Measurements from ENCODE around the gene SCAP.

The SCAP gene

DNA sequence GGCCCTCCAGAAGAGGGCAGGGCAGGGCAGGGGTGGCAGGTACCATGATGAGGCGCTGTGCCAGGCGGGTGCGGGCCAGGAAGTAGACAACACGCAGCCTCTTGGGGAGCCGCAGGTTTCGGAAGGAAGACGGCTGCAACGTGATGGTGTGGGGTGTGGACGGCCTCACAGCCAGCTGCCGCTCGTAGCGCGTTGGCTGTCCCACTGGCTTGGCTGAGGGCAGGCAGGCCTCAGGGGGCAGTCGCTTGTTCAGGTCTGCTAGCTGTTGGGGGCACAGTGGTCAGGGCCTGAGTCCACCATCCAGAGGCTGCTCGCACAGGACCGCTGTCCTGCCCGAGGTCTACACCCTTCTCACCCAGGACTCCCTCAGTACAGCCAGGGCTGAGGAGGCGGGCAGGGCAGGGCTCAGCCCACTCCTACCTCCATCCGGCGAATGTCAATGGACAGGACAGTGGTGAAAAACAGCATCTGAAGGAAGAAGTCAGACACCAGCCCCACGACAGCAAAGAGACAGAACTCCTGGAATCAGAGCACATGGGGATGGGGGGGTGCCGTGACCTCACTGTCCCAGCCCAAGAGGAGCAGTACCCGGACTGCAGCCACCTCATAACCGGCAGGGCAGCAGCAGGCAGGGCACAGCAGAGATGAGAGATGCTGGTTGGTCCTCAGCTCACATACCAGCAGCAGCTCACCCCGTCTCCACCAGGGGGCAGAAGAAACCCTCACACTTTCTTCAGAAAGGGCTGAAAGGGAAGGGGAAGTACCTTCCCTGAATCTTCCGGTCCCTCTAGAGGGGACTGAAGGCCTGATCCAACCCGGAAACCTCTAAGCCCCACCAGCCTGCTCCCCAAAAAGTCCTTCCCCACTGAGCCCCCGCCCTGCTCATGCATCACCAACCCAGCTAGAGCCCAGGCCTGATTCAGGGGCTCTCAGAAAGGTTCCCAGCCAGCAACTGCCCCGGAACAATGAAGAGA lies 54.9 kb downstream of the SCAP start:
- TF ChIP-seq, protein P1, sequence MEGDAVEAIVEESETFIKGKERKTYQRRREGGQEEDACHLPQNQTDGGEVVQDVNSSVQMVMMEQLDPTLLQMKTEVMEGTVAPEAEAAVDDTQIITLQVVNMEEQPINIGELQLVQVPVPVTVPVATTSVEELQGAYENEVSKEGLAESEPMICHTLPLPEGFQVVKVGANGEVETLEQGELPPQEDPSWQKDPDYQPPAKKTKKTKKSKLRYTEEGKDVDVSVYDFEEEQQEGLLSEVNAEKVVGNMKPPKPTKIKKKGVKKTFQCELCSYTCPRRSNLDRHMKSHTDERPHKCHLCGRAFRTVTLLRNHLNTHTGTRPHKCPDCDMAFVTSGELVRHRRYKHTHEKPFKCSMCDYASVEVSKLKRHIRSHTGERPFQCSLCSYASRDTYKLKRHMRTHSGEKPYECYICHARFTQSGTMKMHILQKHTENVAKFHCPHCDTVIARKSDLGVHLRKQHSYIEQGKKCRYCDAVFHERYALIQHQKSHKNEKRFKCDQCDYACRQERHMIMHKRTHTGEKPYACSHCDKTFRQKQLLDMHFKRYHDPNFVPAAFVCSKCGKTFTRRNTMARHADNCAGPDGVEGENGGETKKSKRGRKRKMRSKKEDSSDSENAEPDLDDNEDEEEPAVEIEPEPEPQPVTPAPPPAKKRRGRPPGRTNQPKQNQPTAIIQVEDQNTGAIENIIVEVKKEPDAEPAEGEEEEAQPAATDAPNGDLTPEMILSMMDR (IDR thresholded peaks at IDR 0.05; ENCODE audit: control insufficient read depth, insufficient read depth, low read depth, low read length, missing control alignments): peak; percentile 97
- H3K4me3 ChIP-seq (ENCODE audit: control insufficient read depth, low read depth, low read length): no peak overlapping the region
- peak; percentile 54 for DNase-seq (ENCODE audit: low read depth)

DNA sequence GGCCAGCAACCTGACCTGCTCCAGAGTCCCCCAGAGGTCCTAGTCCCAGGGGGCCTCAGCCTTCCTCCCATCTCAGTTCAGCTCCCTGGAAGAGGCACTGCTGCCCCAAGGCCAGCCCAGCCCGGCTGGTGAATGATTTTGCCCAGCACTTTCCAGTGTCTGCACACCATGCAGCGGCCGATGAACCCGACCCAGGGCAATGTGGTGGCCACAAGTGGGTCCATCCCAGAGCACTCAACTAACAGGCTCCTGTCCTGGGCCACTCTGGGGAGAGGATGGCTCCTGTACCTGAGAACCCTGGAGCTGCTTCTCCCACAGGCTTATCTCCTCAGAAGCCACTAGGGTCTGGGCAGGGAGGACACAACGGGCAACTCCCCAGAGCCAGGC lies 55.7 kb downstream of the SCAP start:
- no peak for DNase-seq (ENCODE audit: low read depth)
- TF ChIP-seq, protein P1 (IDR thresholded peaks at IDR 0.05; ENCODE audit: control insufficient read depth, insufficient read depth, low read depth, low read length, missing control alignments): no peak
- H3K4me3 ChIP-seq (ENCODE audit: control insufficient read depth, low read depth, low read length): no peak overlapping the region

DNA sequence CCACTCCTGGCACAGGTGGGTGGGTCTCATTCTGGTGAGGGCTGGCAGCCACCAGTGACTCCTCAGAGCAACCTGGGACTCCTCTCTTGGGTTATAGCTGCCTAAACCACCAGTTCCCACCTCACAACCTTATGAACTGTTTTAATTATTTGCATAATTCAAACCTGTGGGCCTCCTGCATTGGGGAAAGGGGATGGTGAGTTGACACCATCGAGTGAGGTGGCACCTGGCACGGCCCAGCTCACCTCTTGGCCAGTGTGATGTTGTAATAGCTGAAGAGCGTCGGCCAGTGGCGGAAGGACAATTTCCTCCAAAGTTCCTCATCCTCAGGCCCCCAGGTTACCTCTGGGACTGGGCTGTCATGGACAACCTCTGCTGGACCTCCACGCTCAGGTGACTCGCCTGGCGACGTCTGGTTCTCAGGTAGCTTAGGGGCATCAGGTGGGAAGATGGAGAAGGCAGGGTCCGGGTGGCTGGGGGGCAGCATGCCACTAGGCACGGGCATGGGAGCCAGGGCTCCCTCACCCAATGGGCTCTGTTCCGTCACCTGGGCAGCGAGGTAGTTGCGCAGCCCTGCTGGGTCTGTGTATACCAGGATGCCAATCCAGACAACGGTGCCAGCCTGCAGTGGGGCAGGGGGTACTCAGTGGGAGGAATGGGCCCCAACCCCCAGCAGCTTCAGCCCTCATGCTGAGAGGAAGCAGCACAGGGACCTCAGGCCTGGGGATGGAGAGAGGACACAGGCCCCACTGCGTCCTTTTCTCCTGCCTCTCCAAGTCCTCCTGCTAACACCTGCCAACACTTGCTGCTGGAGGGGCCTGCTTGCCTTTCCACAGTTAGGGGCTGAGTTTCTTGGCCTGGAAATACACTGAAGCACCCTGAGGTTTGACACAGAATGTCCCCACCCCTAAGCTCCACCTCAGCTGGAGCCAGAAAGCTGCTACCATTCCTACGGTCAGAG lies 56.4 kb downstream of the SCAP start:
- no peak for DNase-seq (ENCODE audit: low read depth)
- H3K4me3 ChIP-seq (ENCODE audit: control insufficient read depth, low read depth, low read length): no peak overlapping the region
- TF ChIP-seq, protein P1 (IDR thresholded peaks at IDR 0.05; ENCODE audit: control insufficient read depth, insufficient read depth, low read depth, low read length, missing control alignments): no peak

DNA sequence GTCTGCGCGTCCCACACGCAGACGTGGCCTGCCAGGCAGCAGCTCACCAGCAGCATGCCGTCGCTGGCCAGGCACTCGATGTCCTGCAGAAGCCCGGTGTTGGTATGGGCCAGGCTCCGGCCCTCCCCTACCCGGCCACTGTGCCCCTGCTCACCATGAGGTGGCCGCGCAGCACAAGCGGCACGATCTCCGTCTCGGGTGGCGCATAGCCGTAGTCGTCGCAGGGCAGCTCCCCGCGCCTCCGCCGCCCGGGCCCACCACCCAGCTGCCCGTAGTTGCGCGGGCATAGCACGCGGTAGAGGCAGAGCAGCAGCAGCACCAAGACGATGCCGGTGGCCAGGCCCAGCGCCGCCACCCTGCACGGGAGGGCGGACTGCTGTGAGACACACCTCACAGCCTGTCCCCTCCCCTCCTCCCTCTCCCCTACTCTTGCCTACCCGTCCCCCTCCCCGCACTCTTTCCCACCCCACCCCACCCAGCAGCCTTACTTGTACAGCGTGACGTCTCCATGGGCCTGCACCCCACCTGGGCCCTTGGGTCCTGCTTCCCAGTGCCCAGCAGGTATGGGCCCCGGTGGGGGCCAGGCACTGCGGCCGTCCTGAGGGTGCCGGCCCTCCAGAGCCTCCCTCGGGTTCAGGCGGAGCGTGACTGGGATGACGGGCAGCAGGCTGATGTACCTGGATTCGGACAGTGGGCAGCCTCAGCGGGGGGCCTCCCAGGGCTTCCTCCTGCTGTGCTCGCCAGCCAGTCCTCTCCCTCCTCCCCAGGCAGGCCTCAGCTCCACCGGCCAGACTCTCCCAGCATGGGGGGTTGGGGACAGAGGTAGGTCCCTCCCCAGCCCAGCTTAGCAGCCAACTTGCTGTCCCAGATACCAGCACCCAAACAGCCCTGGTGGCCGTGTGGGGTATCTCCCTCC lies 57.3 kb downstream of the SCAP start:
- no peak for DNase-seq (ENCODE audit: low read depth)
- TF ChIP-seq, protein P1 (IDR thresholded peaks at IDR 0.05; ENCODE audit: control insufficient read depth, insufficient read depth, low read depth, low read length, missing control alignments): no peak
- no peak overlapping the region for H3K4me3 ChIP-seq (ENCODE audit: control insufficient read depth, low read depth, low read length)

DNA sequence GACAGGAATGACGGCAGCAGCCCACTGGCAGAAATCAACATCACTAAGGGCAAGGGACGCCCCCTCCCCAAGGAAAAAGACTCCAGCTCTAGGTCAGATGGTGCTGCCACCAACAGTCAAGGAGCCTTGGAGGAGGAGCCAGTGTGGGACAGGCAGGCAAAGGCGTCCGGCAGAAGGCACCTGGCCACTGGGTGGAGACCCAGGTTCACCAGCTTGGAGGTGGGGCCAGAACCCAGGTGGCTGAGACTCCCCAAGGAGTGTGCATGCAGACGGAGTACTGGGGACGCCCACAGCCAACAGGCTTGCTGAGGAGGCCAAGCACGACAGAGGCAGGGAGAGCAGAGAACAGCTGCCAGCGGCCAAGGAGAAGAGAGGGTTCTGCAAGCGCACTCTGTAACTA lies 59.7 kb downstream of the SCAP start:
- TF ChIP-seq, protein P1 (IDR thresholded peaks at IDR 0.05; ENCODE audit: control insufficient read depth, insufficient read depth, low read depth, low read length, missing control alignments): no peak
- H3K4me3 ChIP-seq (ENCODE audit: control insufficient read depth, low read depth, low read length): no peak overlapping the region
- no peak for DNase-seq (ENCODE audit: low read depth)
